ENCODE results near the gene MAEA.

The MAEA gene

DNA sequence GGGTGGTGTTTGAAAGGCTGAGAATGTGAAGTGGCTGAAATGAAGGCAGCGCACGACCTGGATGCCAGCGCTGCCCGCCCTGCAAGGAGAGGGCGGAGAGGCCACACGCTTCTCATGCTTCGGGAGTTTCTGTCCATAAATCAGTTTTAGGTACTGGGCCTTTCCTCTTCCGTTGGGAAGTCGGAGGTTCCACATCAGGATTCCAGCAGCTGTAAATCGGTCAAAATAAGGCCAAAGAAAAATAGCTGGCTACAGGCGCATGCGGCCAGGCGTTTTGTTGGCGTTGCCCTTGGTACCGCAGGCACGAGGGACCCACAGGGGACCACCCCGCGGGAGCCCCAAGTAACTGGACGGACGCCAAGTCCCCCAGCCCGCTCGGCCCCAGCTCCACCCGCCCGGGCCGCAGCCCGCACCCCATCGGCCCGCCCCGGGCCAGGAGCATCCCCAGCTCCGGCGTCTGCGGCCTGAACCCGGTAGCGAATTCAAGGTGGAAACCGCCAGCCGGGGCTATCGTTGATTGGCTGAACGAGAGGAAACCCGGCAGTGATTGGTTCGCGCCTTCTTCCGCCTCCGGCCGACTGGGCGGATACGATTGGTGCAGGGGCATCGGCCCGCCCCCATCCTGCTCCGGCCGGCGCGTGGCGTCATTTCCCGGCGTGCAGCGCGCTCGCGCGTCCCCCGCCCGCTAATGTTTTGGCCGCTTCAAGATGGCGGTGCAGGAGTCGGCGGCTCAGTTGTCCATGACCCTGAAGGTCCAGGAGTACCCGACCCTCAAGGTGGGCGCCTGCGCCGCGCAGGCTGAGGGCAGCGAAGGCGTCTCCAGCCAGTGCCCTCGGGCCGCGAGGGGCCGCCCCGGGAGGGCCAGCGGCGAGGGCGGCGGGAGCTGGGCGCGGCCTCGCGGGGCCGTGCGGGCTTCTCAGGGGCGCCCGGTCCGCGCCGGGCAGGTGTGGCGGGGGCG, at the start of gene MAEA:
Gene MAEA (plus strand): TSS at position 685 of the 958 bp plus-strand sequence. CDS start 23 bp downstream, at position 708.
- TF ChIP-seq CTCF (IDR thresholded peaks at IDR 0.05; ENCODE audit: borderline replicate concordance, extremely low read depth, low read length, poor library complexity, severe bottlenecking) (no peak), EZH2 (IDR thresholded peaks at IDR 0.05; ENCODE audit: borderline replicate concordance, low read depth, low read length, severe bottlenecking) (no peak)
- H2AFZ ChIP-seq (ENCODE audit: low read depth, low read length): peak within 1 kb of the TSS; percentile 92
- H3K27ac ChIP-seq (ENCODE audit: low read length): peak within 1 kb of the TSS; percentile 92
- no peaks in the 10 kb centered on the region for H3K27me3 ChIP-seq (ENCODE audit: insufficient read depth, low read length, poor library complexity)
- peaks cover 14% of the 10 kb centered on the region for H3K36me3 ChIP-seq (ENCODE audit: insufficient read depth, low read length)
- H3K79me2 ChIP-seq (ENCODE audit: insufficient read depth, low read length): peaks cover 55% of the 10 kb centered on the region
- peaks cover 37% of the 10 kb centered on the region for H3K4me1 ChIP-seq (ENCODE audit: insufficient read depth, low read length)
- DNase-seq (peak; percentile 98), ATAC-seq (ENCODE audit: insufficient read depth, low read depth) (peak; percentile 96)
- peak within 1 kb of the TSS; percentile 63 to 75 for H3K4me3 ChIP-seq (ENCODE audit: low read depth in 1 of 2, low read length in 2 of 2)
- peaks cover 37% of the 10 kb centered on the region for H4K20me1 ChIP-seq (ENCODE audit: insufficient read depth, low read length)
- H3K9me3 ChIP-seq (ENCODE audit: insufficient read depth, low read length, severe bottlenecking): peaks cover 13% of the 10 kb centered on the region
- H3K9ac ChIP-seq (ENCODE audit: low read depth, low read length): peak within 1 kb of the TSS; percentile 83
- peak within 1 kb of the TSS; percentile 93 for H3K4me2 ChIP-seq (ENCODE audit: insufficient read depth, low read length)

GRCh38 chr4:1239950-1240307, 49.8 kb upstream of the MAEA start:
- no peak overlapping the region for H3K27ac ChIP-seq (ENCODE audit: low read length)
- peaks cover 7% of the 10 kb centered on the region for H3K4me1 ChIP-seq (ENCODE audit: insufficient read depth, low read length)
- no peak overlapping the region for H3K4me2 ChIP-seq (ENCODE audit: insufficient read depth, low read length)
- ATAC-seq (ENCODE audit: insufficient read depth, low read depth) (no peak), DNase-seq (no peak)
- peaks cover 97% of the 10 kb centered on the region for H3K36me3 ChIP-seq (ENCODE audit: insufficient read depth, low read length)
- no peak overlapping the region for H3K4me3 ChIP-seq (ENCODE audit: low read depth in 1 of 2, low read length in 2 of 2)
- TF ChIP-seq CTCF (IDR thresholded peaks at IDR 0.05; ENCODE audit: borderline replicate concordance, extremely low read depth, low read length, poor library complexity, severe bottlenecking) (no peak), EZH2 (IDR thresholded peaks at IDR 0.05; ENCODE audit: borderline replicate concordance, low read depth, low read length, severe bottlenecking) (no peak)
- H3K9ac ChIP-seq (ENCODE audit: low read depth, low read length): no peak overlapping the region
- no peaks in the 10 kb centered on the region for H3K9me3 ChIP-seq (ENCODE audit: insufficient read depth, low read length, severe bottlenecking)
- peaks cover 94% of the 10 kb centered on the region for H3K79me2 ChIP-seq (ENCODE audit: insufficient read depth, low read length)
- no peaks in the 10 kb centered on the region for H3K27me3 ChIP-seq (ENCODE audit: insufficient read depth, low read length, poor library complexity)
- H4K20me1 ChIP-seq (ENCODE audit: insufficient read depth, low read length): peaks cover 95% of the 10 kb centered on the region
- H2AFZ ChIP-seq (ENCODE audit: low read depth, low read length): no peak overlapping the region

DNA sequence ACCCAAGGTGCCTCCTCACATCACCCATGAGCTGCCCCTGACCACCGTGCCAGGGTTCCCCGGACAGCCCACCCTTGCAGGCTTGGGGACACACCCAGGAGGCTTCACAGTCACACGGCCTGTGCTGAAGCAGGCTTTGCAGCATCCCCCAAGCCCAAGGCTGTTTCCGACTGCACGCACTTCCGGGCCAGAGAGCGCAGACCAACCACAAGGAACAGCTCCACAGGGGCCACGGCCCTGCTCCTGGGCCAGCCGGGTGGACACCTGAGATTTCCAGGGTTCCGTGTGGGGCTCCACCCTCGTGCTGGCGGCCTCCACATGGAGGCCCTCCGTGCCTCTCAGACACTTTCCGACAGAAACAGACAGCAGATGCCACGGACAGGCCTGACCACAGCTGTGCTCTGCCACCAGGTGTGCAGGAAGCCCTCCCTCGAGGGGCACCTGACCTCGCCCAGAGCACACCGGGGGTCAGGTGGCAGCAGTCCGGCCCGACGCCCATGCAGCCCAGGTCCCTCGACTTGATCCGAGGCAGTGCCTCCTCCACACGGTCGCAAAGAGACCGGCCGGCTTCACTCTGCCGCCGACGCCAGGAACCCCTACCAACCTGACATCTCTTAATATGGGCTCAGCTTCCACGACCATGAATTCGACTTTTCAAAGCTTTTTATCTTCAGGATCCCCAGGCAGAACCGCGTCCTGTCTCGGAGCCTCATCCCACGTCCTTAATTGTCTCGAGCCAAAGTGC, 48.8 kb upstream of the MAEA start:
- no peak for TF ChIP-seq CTCF (IDR thresholded peaks at IDR 0.05; ENCODE audit: borderline replicate concordance, extremely low read depth, low read length, poor library complexity, severe bottlenecking)
- TF ChIP-seq EZH2 (IDR thresholded peaks at IDR 0.05; ENCODE audit: borderline replicate concordance, low read depth, low read length, severe bottlenecking): no peak
- no peak overlapping the region for H3K27ac ChIP-seq (ENCODE audit: low read length)
- no peak overlapping the region for H3K9ac ChIP-seq (ENCODE audit: low read depth, low read length)
- H3K9me3 ChIP-seq (ENCODE audit: insufficient read depth, low read length, severe bottlenecking): no peaks in the 10 kb centered on the region
- DNase-seq: no peak
- peaks cover 94% of the 10 kb centered on the region for H3K79me2 ChIP-seq (ENCODE audit: insufficient read depth, low read length)
- H3K4me2 ChIP-seq (ENCODE audit: insufficient read depth, low read length): no peak overlapping the region
- no peak overlapping the region for H2AFZ ChIP-seq (ENCODE audit: low read depth, low read length)
- peaks cover 17% of the 10 kb centered on the region for H3K4me1 ChIP-seq (ENCODE audit: insufficient read depth, low read length)
- peaks cover 97% of the 10 kb centered on the region for H3K36me3 ChIP-seq (ENCODE audit: insufficient read depth, low read length)
- ATAC-seq (ENCODE audit: insufficient read depth, low read depth): no peak
- H4K20me1 ChIP-seq (ENCODE audit: insufficient read depth, low read length): peaks cover 95% of the 10 kb centered on the region
- H3K27me3 ChIP-seq (ENCODE audit: insufficient read depth, low read length, poor library complexity): no peaks in the 10 kb centered on the region
- no peak overlapping the region for H3K4me3 ChIP-seq (ENCODE audit: low read depth in 1 of 2, low read length in 2 of 2)
